HEK293 (cell line): ENCODE results near the gene HOXB9.

Experiments
- BCL11A ChIP-seq: fragments of 450-650 bp; formaldehyde crosslinking; IDR thresholded peaks from 2 replicates; pipeline ENCODE4 v1.5.1; 2016; ENCODE audit warnings: low read depth, missing biosample characterization, missing genetic modification characterization
- HOXC10 ChIP-seq: sonication (generic); formaldehyde crosslinking; IDR thresholded peaks from 2 replicates; pipeline ENCODE4 v1.8.1; 2023; ENCODE audit warnings: mild to moderate bottlenecking, missing genetic modification reagents
- KLF16 ChIP-seq: fragments of 450-650 bp; formaldehyde crosslinking; IDR thresholded peaks from 2 replicates; pipeline ENCODE4 v1.5.1; 2017; ENCODE audit warnings: missing biosample characterization, missing genetic modification characterization
- PATZ1 ChIP-seq: fragments of 450-650 bp; formaldehyde crosslinking; IDR thresholded peaks from 2 replicates; pipeline ENCODE4 v1.5.1; 2016; ENCODE audit warnings: missing biosample characterization, missing genetic modification characterization
- ZBTB7A ChIP-seq: fragments of 450-650 bp; formaldehyde crosslinking; IDR thresholded peaks from 2 replicates; pipeline ENCODE4 v1.5.1; 2016; ENCODE audit warnings: low read depth, missing biosample characterization, missing genetic modification characterization
- ZBTB8A ChIP-seq: fragments of 450-650 bp; formaldehyde crosslinking; IDR thresholded peaks from 2 replicates; pipeline ENCODE4 v1.5.1; 2016; ENCODE audit warnings: missing biosample characterization, missing genetic modification characterization
- ZNF501 ChIP-seq: fragments of 450-650 bp; formaldehyde crosslinking; IDR thresholded peaks from 2 replicates; pipeline ENCODE4 v1.5.1; 2016; ENCODE audit warnings: missing biosample characterization, missing genetic modification characterization
- ZNF514 ChIP-seq: fragments of 450-650 bp; formaldehyde crosslinking; IDR thresholded peaks from 2 replicates; pipeline ENCODE4 v1.5.1; 2016; ENCODE audit warnings: missing biosample characterization, missing genetic modification characterization
- ZNF558 ChIP-seq: fragments of 450-650 bp; formaldehyde crosslinking; IDR thresholded peaks from 2 replicates; pipeline ENCODE4 v1.5.1; 2016; ENCODE audit warnings: missing biosample characterization, missing genetic modification characterization
- ZNF707 ChIP-seq: fragments of 450-650 bp; formaldehyde crosslinking; IDR thresholded peaks from 2 replicates; pipeline ENCODE4 v1.5.1; 2016; ENCODE audit warnings: missing biosample characterization, missing genetic modification characterization
- ZNF76 ChIP-seq: fragments of 450-650 bp; formaldehyde crosslinking; IDR thresholded peaks from 2 replicates; pipeline ENCODE4; 2016; ENCODE audit warnings: low read depth, missing biosample characterization, missing genetic modification characterization, borderline replicate concordance
- TF ChIP-seq, protein P1 (sequence below): fragments of 450-650 bp; formaldehyde crosslinking; optimal IDR thresholded peaks from 2 replicates; pipeline ENCODE3; 2016; ENCODE audit warnings: missing biosample characterization, mild to moderate bottlenecking, missing genetic modification characterization
- TF ChIP-seq, protein P2 (sequence below): fragments of 450-650 bp; formaldehyde crosslinking; IDR thresholded peaks from 2 replicates; pipeline ENCODE4 v1.5.1; 2016; ENCODE audit warnings: missing biosample characterization, missing genetic modification characterization
- TF ChIP-seq, protein P3 (sequence below): fragments of 450-650 bp; formaldehyde crosslinking; IDR thresholded peaks from 2 replicates; pipeline ENCODE4 v1.5.1; 2016; ENCODE audit warnings: missing biosample characterization, missing genetic modification characterization

DNA sequence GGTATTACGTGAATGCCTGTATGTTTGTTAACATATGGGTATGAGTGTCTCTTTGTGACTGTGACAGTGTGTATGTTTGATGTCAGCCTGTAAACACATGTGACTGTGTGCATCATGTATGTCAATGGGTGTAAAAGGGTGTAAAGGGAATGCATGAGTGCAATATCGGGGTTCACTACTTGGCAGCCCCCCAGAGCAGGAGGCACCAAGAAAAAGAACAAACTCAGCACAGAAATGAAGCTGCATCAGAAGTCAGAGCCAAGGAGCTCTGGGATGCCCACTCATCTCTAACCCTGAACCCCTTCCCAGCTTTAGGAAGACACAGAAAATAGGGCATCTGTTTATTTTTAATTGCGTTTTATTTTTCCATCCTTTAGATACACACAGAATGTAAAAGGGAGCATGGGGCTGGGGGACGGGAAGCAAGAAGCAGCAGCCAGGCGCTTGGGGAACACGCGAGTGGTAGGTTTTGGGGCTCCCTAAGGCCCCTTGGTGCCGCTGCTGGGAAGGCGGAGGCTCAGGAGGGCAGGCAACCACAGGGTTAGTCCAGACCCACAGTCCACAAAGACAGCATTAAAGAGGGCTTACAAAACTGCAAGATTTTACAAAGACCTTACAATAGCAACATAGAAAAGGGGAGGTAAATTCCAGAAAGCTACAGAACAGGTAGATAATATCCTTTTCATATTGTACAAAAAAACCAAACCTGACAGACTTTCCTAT lies 19.1 kb downstream of the HOXB9 start:
- TF ChIP-seq ZNF76 (tag by site-specific recombination) (no peak), ZNF501 (tag by site-specific recombination) (no peak), ZBTB8A (tag by site-specific recombination) (no peak), ZBTB7A (tag by site-specific recombination) (no peak), ZNF558 (tag by site-specific recombination) (no peak), ZNF707 (no peak), HOXC10 (CRISPR knock-in tag) (no peak), ZNF514 (no peak), PATZ1 (tag by site-specific recombination) (no peak), BCL11A (tag by site-specific recombination) (no peak), KLF16 (no peak)
- TF ChIP-seq, protein P1, sequence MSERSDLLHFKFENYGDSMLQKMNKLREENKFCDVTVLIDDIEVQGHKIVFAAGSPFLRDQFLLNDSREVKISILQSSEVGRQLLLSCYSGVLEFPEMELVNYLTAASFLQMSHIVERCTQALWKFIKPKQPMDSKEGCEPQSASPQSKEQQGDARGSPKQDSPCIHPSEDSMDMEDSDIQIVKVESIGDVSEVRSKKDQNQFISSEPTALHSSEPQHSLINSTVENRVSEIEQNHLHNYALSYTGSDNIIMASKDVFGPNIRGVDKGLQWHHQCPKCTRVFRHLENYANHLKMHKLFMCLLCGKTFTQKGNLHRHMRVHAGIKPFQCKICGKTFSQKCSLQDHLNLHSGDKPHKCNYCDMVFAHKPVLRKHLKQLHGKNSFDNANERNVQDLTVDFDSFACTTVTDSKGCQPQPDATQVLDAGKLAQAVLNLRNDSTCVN (tag by site-specific recombination): no peak
- TF ChIP-seq, protein P2, sequence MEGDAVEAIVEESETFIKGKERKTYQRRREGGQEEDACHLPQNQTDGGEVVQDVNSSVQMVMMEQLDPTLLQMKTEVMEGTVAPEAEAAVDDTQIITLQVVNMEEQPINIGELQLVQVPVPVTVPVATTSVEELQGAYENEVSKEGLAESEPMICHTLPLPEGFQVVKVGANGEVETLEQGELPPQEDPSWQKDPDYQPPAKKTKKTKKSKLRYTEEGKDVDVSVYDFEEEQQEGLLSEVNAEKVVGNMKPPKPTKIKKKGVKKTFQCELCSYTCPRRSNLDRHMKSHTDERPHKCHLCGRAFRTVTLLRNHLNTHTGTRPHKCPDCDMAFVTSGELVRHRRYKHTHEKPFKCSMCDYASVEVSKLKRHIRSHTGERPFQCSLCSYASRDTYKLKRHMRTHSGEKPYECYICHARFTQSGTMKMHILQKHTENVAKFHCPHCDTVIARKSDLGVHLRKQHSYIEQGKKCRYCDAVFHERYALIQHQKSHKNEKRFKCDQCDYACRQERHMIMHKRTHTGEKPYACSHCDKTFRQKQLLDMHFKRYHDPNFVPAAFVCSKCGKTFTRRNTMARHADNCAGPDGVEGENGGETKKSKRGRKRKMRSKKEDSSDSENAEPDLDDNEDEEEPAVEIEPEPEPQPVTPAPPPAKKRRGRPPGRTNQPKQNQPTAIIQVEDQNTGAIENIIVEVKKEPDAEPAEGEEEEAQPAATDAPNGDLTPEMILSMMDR (tag by site-specific recombination): no peak
- TF ChIP-seq, protein P3, sequence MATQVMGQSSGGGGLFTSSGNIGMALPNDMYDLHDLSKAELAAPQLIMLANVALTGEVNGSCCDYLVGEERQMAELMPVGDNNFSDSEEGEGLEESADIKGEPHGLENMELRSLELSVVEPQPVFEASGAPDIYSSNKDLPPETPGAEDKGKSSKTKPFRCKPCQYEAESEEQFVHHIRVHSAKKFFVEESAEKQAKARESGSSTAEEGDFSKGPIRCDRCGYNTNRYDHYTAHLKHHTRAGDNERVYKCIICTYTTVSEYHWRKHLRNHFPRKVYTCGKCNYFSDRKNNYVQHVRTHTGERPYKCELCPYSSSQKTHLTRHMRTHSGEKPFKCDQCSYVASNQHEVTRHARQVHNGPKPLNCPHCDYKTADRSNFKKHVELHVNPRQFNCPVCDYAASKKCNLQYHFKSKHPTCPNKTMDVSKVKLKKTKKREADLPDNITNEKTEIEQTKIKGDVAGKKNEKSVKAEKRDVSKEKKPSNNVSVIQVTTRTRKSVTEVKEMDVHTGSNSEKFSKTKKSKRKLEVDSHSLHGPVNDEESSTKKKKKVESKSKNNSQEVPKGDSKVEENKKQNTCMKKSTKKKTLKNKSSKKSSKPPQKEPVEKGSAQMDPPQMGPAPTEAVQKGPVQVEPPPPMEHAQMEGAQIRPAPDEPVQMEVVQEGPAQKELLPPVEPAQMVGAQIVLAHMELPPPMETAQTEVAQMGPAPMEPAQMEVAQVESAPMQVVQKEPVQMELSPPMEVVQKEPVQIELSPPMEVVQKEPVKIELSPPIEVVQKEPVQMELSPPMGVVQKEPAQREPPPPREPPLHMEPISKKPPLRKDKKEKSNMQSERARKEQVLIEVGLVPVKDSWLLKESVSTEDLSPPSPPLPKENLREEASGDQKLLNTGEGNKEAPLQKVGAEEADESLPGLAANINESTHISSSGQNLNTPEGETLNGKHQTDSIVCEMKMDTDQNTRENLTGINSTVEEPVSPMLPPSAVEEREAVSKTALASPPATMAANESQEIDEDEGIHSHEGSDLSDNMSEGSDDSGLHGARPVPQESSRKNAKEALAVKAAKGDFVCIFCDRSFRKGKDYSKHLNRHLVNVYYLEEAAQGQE (tag by site-specific recombination): no peak
